Progenitor cell of endocrine pancreas (in vitro differentiated cells): ENCODE data around the gene DBF4B. TPM values are rescaled to one million over a fixed set of nuclear protein-coding genes. Genes with fewer than 3 reads are reported as not detected.

Experiments used
- DNase-seq: peaks from one replicate; pipeline ENCODE4 v3.0.0; 2021; ENCODE audit warnings: low spot score; ENCODE audit not compliant: unreplicated experiment
- H3K27ac Mint-ChIP-seq: 2 replicates; pipeline ENCODE4 v1.8.0; 2021; ENCODE audit warnings: mild to moderate bottlenecking, moderate library complexity, mixed read lengths
- H3K27me3 Mint-ChIP-seq: 2 replicates; pipeline ENCODE4 v1.8.0; 2021; ENCODE audit warnings: mixed read lengths
- H3K36me3 Mint-ChIP-seq: 2 replicates; pipeline ENCODE4 v1.8.0; 2022; ENCODE audit warnings: mixed read lengths; ENCODE audit not compliant: insufficient read depth
- H3K4me1 Mint-ChIP-seq: 2 replicates; pipeline ENCODE4 v1.8.0; 2021; ENCODE audit warnings: low read depth, mixed read lengths
- H3K4me3 Mint-ChIP-seq: 2 replicates; pipeline ENCODE4 v1.8.0; 2021; ENCODE audit warnings: low read depth, mild to moderate bottlenecking, moderate library complexity, mixed read lengths
- H3K9me3 Mint-ChIP-seq: 2 replicates; pipeline ENCODE4 v1.8.0; 2021; ENCODE audit warnings: low read depth, mixed read lengths
- total RNA-seq: library from RNA; stranded (reverse); gene quantifications from 2 replicates; pipeline ENCODE4 v1.2.1, GENCODE V29; 2021
- TF ChIP-seq, protein P1 (sequence below): fragments of 200-600 bp; sonication (generic); IDR thresholded peaks from one replicate; pipeline ENCODE4 v1.5.0; 2021; ENCODE audit warnings: antibody characterized with exemption, mild to moderate bottlenecking; ENCODE audit not compliant: unreplicated experiment

The DBF4B gene
- total RNA-seq, 1 donor from 2014 or later: 27.2 TPM

DNA sequence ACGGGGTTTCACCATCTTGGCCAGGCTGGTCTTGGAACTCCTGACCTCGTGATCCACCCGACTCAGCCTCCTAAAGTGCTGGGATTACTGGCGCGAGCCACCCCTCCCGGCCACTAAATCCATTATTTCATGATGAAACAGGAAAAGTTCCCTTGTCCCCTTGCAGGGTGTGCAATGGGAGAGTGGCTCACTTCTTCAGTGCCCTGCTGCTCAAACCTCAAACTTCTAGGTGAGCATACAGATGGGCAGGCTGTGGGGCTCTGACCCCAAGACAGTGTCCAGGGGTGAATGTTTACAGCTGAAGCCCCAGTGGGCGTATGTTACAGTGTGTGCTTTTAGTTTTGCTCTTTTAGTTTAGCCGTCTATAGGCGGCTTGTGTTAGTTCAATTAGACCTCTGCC is 87.0 kb downstream of the DBF4B start:
- Mint-ChIP-seq H3K4me3 (no peak overlapping the region), H3K27ac (peak overlapping the region; percentile 14), H3K9me3 (no peaks in the 10 kb centered on the region), H3K27me3 (no peaks in the 10 kb centered on the region), H3K36me3 (peaks cover 3% of the 10 kb centered on the region), H3K4me1 (no peaks in the 10 kb centered on the region)
- TF ChIP-seq, protein P1, sequence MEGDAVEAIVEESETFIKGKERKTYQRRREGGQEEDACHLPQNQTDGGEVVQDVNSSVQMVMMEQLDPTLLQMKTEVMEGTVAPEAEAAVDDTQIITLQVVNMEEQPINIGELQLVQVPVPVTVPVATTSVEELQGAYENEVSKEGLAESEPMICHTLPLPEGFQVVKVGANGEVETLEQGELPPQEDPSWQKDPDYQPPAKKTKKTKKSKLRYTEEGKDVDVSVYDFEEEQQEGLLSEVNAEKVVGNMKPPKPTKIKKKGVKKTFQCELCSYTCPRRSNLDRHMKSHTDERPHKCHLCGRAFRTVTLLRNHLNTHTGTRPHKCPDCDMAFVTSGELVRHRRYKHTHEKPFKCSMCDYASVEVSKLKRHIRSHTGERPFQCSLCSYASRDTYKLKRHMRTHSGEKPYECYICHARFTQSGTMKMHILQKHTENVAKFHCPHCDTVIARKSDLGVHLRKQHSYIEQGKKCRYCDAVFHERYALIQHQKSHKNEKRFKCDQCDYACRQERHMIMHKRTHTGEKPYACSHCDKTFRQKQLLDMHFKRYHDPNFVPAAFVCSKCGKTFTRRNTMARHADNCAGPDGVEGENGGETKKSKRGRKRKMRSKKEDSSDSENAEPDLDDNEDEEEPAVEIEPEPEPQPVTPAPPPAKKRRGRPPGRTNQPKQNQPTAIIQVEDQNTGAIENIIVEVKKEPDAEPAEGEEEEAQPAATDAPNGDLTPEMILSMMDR: no peak
- no peak for DNase-seq

DNA sequence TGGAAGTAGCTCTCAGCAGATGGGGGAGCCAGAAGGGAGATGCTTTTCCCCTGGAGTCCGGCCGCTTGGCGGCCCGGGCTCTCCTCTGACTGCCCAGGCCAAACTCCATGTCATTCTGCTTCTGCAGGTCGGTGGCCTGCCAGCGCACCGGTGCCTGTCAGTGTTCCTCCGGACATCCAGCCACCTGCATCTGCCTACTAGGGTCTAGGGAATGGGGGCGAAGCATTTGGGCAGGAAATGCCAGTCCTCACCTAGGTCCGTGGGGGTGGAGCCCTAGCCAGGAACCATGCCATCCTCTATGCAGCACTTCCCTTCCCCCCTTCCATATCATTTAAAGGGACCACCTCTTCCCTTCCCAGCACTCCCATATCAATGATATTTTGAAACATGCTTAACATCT is 87.5 kb downstream of the DBF4B start:
- TF ChIP-seq, protein P1: no peak
- H3K27ac Mint-ChIP-seq: peak overlapping the region; percentile 14
- H3K4me1 Mint-ChIP-seq: no peaks in the 10 kb centered on the region
- H3K36me3 Mint-ChIP-seq: peaks cover 3% of the 10 kb centered on the region
- H3K4me3 Mint-ChIP-seq: no peak overlapping the region
- H3K9me3 Mint-ChIP-seq: no peaks in the 10 kb centered on the region
- no peak for DNase-seq
- no peaks in the 10 kb centered on the region for H3K27me3 Mint-ChIP-seq

DNA sequence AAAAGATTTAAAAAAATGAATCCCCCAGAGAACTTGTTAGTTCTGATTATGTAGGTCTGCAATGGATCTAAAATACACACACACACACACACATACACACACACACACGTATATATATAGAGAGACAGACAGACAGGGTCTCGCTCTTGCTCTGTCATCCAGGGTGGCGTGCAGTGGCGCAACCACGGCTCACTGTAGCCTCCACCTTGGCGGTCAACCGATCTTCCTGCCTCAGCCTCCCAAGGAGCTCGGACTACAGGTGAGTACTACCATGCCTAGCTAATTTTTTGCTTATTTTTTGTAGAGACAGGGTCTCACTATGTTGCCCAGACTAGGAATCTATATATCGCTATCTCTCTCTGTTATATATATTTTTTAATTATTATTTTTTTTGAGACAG is 88.3 kb downstream of the DBF4B start:
- Mint-ChIP-seq H3K27ac (no peak overlapping the region), H3K9me3 (no peaks in the 10 kb centered on the region), H3K4me1 (no peaks in the 10 kb centered on the region), H3K4me3 (no peak overlapping the region), H3K36me3 (peaks cover 4% of the 10 kb centered on the region), H3K27me3 (no peaks in the 10 kb centered on the region)
- no peak for DNase-seq
- TF ChIP-seq, protein P1: no peak

DNA sequence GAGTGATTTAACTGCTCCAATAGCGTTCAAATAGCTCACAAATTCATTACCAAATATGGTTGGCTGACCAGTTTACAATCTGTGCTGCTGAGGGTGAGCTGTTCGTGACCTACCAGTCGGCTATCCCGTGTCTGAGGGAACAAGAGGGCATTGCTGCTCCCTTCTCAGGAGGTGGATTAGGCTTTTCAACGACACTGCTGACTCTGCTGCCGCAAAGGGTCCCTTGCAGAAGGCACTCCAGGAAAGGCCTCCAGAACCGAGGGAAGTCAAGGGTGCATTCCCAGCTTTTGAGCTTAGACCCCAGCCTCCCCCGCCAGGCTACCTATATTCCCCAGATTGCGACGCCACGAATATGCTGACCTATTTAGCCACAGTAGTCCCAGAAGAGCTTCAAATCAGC is 89.3 kb downstream of the DBF4B start:
- no peaks in the 10 kb centered on the region for H3K27me3 Mint-ChIP-seq
- H3K4me3 Mint-ChIP-seq: no peak overlapping the region
- H3K27ac Mint-ChIP-seq: no peak overlapping the region
- TF ChIP-seq, protein P1: no peak
- DNase-seq: no peak
- no peaks in the 10 kb centered on the region for H3K9me3 Mint-ChIP-seq
- H3K4me1 Mint-ChIP-seq: peaks cover 1% of the 10 kb centered on the region
- H3K36me3 Mint-ChIP-seq: peaks cover 7% of the 10 kb centered on the region

DNA sequence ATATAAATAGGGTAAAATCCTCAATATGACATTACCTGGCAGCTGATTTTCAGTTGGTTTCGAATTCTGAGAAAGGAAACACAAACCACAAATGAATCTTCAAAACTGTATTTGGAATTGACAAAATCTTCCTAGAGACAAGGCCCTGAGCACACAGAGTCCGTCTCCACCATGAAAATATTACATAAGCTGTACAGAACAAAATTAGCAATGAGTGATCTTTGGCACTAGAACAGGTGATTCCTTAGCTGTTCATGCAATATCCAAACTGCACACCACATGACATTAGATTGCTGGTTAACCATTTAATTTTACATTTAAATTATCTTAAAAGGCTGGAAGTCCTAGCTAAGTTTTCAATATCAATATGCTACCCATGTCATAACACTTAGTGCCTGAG is 89.9 kb downstream of the DBF4B start:
- H3K36me3 Mint-ChIP-seq: peaks cover 7% of the 10 kb centered on the region
- H3K9me3 Mint-ChIP-seq: no peaks in the 10 kb centered on the region
- DNase-seq: no peak
- no peaks in the 10 kb centered on the region for H3K27me3 Mint-ChIP-seq
- H3K27ac Mint-ChIP-seq: no peak overlapping the region
- H3K4me1 Mint-ChIP-seq: peaks cover 2% of the 10 kb centered on the region
- TF ChIP-seq, protein P1: no peak
- H3K4me3 Mint-ChIP-seq: no peak overlapping the region

Other genes with a start within 250 kb of the DBF4B start
- 70.9 and 76.5 TPM in 2 replicates for gene GPATCH8, start 205.3 kb upstream of the DBF4B start, total RNA-seq
- 73.6 and 89.7 TPM in 2 replicates for gene FZD2, start 151.2 kb upstream of the DBF4B start, total RNA-seq
- 0.69 and 0.86 TPM in 2 replicates for gene MEIOC, start 52.2 kb upstream of the DBF4B start, total RNA-seq
- 27.3 and 28.2 TPM in 2 replicates for gene CCDC43, start 18.9 kb upstream of the DBF4B start, total RNA-seq
- gene ADAM11, start 50.3 kb downstream of the DBF4B start, total RNA-seq: 1.4 and 2.4 TPM in 2 replicates
- 75.2 and 76.5 TPM in 2 replicates for gene GJC1, start 121.6 kb downstream of the DBF4B start, total RNA-seq
- not detected in 2 replicates for gene HIGD1B, start 139.2 kb downstream of the DBF4B start, total RNA-seq
- gene EFTUD2, start 190.8 kb downstream of the DBF4B start, total RNA-seq: 127 and 133 TPM in 2 replicates
- not detected in 2 replicates for gene GFAP, start 206.8 kb downstream of the DBF4B start, total RNA-seq
- gene KIF18B, start 239.1 kb downstream of the DBF4B start, total RNA-seq: 27.7 and 32.2 TPM in 2 replicates